ENCODE measurements around the gene GRP. TPM values are rescaled to one million over a fixed set of nuclear protein-coding genes. Genes with fewer than 3 reads are reported as not detected.

The GRP gene
- total RNA-seq, 4 donors from 2014 or later = not detected

GRCh38 chr18:59273759-59274532 lies 54.0 kb downstream of the GRP start:
- intact Hi-C loops (cut with DNase I; ENCODE audit: low total_unique reads) = no loop called here
- DNase-seq (ENCODE audit: low spot score in 2 of 2) = no peak
- TF ChIP-seq POLR2A (IDR thresholded peaks at IDR 0.05) = no peak
- TF ChIP-seq, protein P1, sequence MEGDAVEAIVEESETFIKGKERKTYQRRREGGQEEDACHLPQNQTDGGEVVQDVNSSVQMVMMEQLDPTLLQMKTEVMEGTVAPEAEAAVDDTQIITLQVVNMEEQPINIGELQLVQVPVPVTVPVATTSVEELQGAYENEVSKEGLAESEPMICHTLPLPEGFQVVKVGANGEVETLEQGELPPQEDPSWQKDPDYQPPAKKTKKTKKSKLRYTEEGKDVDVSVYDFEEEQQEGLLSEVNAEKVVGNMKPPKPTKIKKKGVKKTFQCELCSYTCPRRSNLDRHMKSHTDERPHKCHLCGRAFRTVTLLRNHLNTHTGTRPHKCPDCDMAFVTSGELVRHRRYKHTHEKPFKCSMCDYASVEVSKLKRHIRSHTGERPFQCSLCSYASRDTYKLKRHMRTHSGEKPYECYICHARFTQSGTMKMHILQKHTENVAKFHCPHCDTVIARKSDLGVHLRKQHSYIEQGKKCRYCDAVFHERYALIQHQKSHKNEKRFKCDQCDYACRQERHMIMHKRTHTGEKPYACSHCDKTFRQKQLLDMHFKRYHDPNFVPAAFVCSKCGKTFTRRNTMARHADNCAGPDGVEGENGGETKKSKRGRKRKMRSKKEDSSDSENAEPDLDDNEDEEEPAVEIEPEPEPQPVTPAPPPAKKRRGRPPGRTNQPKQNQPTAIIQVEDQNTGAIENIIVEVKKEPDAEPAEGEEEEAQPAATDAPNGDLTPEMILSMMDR (IDR thresholded peaks at IDR 0.05) = no peak
- H3K4me3 ChIP-seq (ENCODE audit: low read depth, poor library complexity, severe bottlenecking) = no peak overlapping the region
- 11 to 20% methylated on average over 43 to 48 of the region's 48 CpGs for WGBS, 2 donors

DNA sequence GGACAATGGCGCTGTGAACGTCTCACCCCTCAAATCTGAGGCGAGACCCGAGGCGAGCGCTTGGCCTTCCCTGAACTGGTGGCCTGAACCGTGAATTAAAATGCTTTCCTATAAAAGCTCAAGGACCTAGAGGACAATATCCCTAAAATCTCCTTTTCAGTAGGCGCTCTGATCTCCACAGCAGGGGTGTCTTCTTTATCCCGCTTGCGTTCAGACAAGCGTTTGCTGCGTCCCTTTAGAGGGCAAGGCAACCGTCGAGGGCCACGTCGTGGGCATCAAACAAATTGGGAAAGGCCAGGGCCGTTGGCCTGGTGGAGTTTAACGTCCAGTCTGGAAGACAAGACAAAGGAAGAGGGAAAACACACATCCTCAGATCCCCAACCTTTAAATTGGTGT lies 54.6 kb downstream of the GRP start:
- TF ChIP-seq POLR2A (IDR thresholded peaks at IDR 0.05) = no peak
- TF ChIP-seq, protein P1 (IDR thresholded peaks at IDR 0.05) = no peak
- intact Hi-C loops (cut with DNase I; ENCODE audit: low total_unique reads) = no loop called here
- WGBS, 2 donors = 40 to 52% methylated on average over 18 of the region's 18 CpGs
- DNase-seq (ENCODE audit: low spot score in 2 of 2) = no peak
- H3K4me3 ChIP-seq (ENCODE audit: low read depth, poor library complexity, severe bottlenecking) = no peak overlapping the region

DNA sequence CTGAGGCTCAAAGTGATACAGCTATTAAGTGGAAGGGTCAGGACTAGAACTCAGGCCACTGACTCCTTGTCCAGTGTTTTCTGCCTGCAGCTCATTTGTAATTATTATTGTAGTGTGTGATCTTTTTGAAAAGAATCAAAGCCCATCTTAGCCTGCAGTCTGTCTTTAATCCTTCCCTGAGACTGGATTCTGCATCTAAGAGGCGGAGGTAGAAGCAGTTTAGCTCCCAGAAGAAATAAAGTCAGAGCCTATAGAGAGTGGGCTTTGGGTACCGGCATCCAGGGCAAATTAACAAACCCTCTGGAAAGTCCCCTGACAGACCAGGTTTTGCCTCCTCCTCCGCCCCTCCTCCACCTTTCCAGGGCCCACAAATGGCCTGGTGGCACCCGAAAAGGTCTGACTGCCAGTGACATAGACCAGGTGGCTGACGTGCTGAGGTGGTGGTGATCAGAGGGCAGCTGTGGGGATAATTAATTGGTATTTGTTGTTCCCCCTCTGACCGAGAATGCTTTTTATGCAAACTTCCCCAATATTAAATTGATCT lies 55.5 kb downstream of the GRP start:
- no peak for DNase-seq (ENCODE audit: low spot score in 2 of 2)
- 42 to 58% methylated on average over 6 of the region's 6 CpGs for WGBS, 2 donors
- TF ChIP-seq POLR2A (IDR thresholded peaks at IDR 0.05) = no peak
- TF ChIP-seq, protein P1 (IDR thresholded peaks at IDR 0.05) = no peak

GRCh38 chr18:59276047-59276446 lies 56.1 kb downstream of the GRP start:
- intact Hi-C loops (cut with DNase I; ENCODE audit: low total_unique reads) = no loop called here
- WGBS, 2 donors = 47 to 52% methylated on average over 5 of the region's 5 CpGs
- TF ChIP-seq, protein P1 (IDR thresholded peaks at IDR 0.05) = no peak
- no peak for TF ChIP-seq POLR2A (IDR thresholded peaks at IDR 0.05)
- no peak for DNase-seq (ENCODE audit: low spot score in 2 of 2)
- no peak overlapping the region for H3K4me3 ChIP-seq (ENCODE audit: low read depth, poor library complexity, severe bottlenecking)

More for the DNA sequence above, 55.5 kb downstream of the GRP start:
- H3K4me3 ChIP-seq (ENCODE audit: low read depth, poor library complexity, severe bottlenecking) = no peak overlapping the region
- intact Hi-C loops (cut with DNase I; ENCODE audit: low total_unique reads) = no loop called here

DNA sequence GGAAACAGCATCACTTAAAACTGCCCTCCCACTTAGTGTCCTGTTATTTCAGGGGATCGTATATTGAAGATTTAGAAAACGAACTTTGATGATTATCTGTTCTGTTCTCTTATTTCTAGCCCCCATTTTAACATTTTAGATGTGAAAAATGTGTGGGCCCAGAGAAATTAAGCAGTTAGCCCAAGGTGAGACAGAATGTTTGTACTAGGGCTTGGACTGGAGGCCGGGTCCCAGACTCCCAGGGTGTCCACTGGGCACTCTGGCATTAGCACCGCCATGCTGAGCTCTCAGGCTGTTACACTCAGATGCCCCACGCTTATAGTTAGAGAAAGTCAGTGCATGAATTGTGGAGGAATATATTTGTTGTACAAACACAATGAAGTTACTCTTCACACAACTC lies 58.8 kb downstream of the GRP start:
- 63 to 74% methylated on average over 5 of the region's 5 CpGs for WGBS, 2 donors
- intact Hi-C loops (cut with DNase I; ENCODE audit: low total_unique reads) = no loop called here
- DNase-seq (ENCODE audit: low spot score in 2 of 2) = no peak
- no peak for TF ChIP-seq POLR2A (IDR thresholded peaks at IDR 0.05)
- TF ChIP-seq, protein P1 (IDR thresholded peaks at IDR 0.05) = no peak
- H3K4me3 ChIP-seq (ENCODE audit: low read depth, poor library complexity, severe bottlenecking) = no peak overlapping the region
